ENCODE data around the gene HSPA12A.

GRCh38 chr10:116630020-116630419 is 112.3 kb downstream of the HSPA12A start:
- TF ChIP-seq EZH2 (IDR thresholded peaks at IDR 0.05; ENCODE audit: insufficient read depth, low read length) (no peak), CTCF (IDR thresholded peaks at IDR 0.05; ENCODE audit: insufficient read depth, low read depth, low read length) (no peak)
